Prostate gland (tissue), 2 donors: Measurements from ENCODE around the gene BZW2. TPM values are rescaled to one million over a fixed set of nuclear protein-coding genes. Genes with fewer than 3 reads are reported as not detected.
A peak's percentile ranks its signal among the peaks of the same experiment; 100 is the strongest.

Experiments used
- DNase-seq: peaks from one replicate; pipeline ENCODE4 v3.0.0-alpha.2; 2019; ENCODE audit warnings: low spot score
- H3K27ac ChIP-seq, 2 donors: fragments of 200-600 bp; sonication (generic); 2 replicates each; pipeline ENCODE4 v1.5.1; 2017 to 2019
- H3K27me3 ChIP-seq: fragments of 200-600 bp; sonication (generic); replicated peaks from 2 replicates; pipeline ENCODE4 v1.5.1; 2019; ENCODE audit not compliant: insufficient read depth
- H3K36me3 ChIP-seq, 2 donors: fragments of 200-600 bp; sonication (generic); 1 replicate in 1 of 2; 2 replicates in 1 of 2; pipeline versions ENCODE4 v1.5.1 to v1.8.1; 2017 to 2019
- H3K4me1 ChIP-seq: fragments of 200-600 bp; sonication (generic); replicated peaks from 2 replicates; pipeline ENCODE4 v1.5.1; 2019
- H3K4me3 ChIP-seq, 2 donors: fragments of 200-600 bp; sonication (generic); 2 replicates each; pipeline ENCODE4 v1.5.1; 2017 to 2019
- H3K9me3 ChIP-seq: fragments of 200-600 bp; sonication (generic); 2 replicates; pipeline ENCODE4 v1.5.1; 2017
- CTCF ChIP-seq, 4 experiments: fragments of 200-600 bp in 2 of 4; fragments of 450-650 bp in 2 of 4; sonication (generic) in 2 of 4; IDR thresholded peaks; 1 replicate in 3 of 4; 2 replicates in 1 of 4; pipeline ENCODE4 v1.5.1; 2016 to 2019; ENCODE audit warnings: antibody characterized with exemption in 4 of 4, mild to moderate bottlenecking in 2 of 4, moderate library complexity in 2 of 4
- POLR2A ChIP-seq: fragments of 450-650 bp; IDR thresholded peaks from one replicate; pipeline ENCODE4 v1.6.1; 2016; ENCODE audit warnings: antibody characterized with exemption, mild to moderate bottlenecking
- POLR2AphosphoS5 ChIP-seq: sonication (generic); formaldehyde crosslinking; IDR thresholded peaks from one replicate; pipeline ENCODE4 v1.6.1; 2017; ENCODE audit warnings: antibody characterized with exemption
- WGBS: methylation state at CpG from one replicate; pipeline ENCODE4 v1.1.5; 2018; 5-methylcytosine and 5-hydroxymethylcytosine counted together
- intact Hi-C: fragments of 100-400 bp; cut with DNase I; formaldehyde crosslinking; loops from one replicate; pipeline ENCODE4 v1.14.2; 2022
- total RNA-seq, 2 donors: library from RNA; depleted of rRNA; stranded (reverse); fragments of >200 nt; gene quantifications; one replicate each; pipeline ENCODE4 v1.1.0, GENCODE V29; 2016

The BZW2 gene
- total RNA-seq, 2 donors from 2014 or later: 31.0 to 33.5 TPM

GRCh38 chr7:16741676-16742075 lies 95.7 kb downstream of the BZW2 start:
- TF ChIP-seq POLR2AphosphoS5 (no peak), POLR2A (no peak), CTCF (IDR thresholded peaks at IDR 0.05) (no peak)
- Histone ChIP-seq H3K36me3 (no peaks in the 10 kb centered on the region), H3K4me3 (no peak overlapping the region), H3K4me1 (no peaks in the 10 kb centered on the region), H3K27me3 (no peaks in the 10 kb centered on the region), H3K9me3 (no peaks in the 10 kb centered on the region), H3K27ac (no peak overlapping the region)
- intact Hi-C loops: loop anchor here (2.0 kb wide), 1 partner anchor 95 kb away; the partner anchor contains the start of gene BZW2
- WGBS: 93% methylated on average over 1 of the region's 1 CpG
- no peak for DNase-seq

GRCh38 chr7:16742547-16742946 lies 96.6 kb downstream of the BZW2 start:
- over 99% methylated on average over 3 of the region's 3 CpGs for WGBS
- Histone ChIP-seq H3K27me3 (no peaks in the 10 kb centered on the region), H3K27ac (no peak overlapping the region), H3K4me3 (no peak overlapping the region), H3K4me1 (no peaks in the 10 kb centered on the region), H3K36me3 (no peaks in the 10 kb centered on the region), H3K9me3 (no peaks in the 10 kb centered on the region)
- no peak for TF ChIP-seq POLR2A
- no peak for TF ChIP-seq POLR2AphosphoS5
- no peak for TF ChIP-seq CTCF (IDR thresholded peaks at IDR 0.05)
- no peak for DNase-seq
- intact Hi-C loops: loop anchor here (2.0 kb wide), 1 partner anchor 96 kb away; the partner anchor contains the start of gene BZW2

GRCh38 chr7:16743236-16743635 lies 97.3 kb downstream of the BZW2 start:
- Histone ChIP-seq H3K4me1 (no peaks in the 10 kb centered on the region), H3K27me3 (no peaks in the 10 kb centered on the region), H3K36me3 (no peaks in the 10 kb centered on the region), H3K4me3 (no peak overlapping the region), H3K27ac (peak overlapping the region in 1 of 2 donors; percentile 5), H3K9me3 (no peaks in the 10 kb centered on the region)
- TF ChIP-seq CTCF (IDR thresholded peaks at IDR 0.05) (no peak), POLR2A (no peak), POLR2AphosphoS5 (peak; percentile 16)
- intact Hi-C loops: loop anchor here (2.0 kb wide), 1 partner anchor 96 kb away; the partner anchor contains the start of gene BZW2
- 26% methylated on average over 4 of the region's 4 CpGs for WGBS
- no peak for DNase-seq

- no peak for DNase-seq
- intact Hi-C loops: no loop called here
- Histone ChIP-seq H3K4me1 (no peaks in the 10 kb centered on the region), H3K4me3 (no peak overlapping the region), H3K27me3 (no peaks in the 10 kb centered on the region), H3K36me3 (no peaks in the 10 kb centered on the region), H3K27ac (no peak overlapping the region), H3K9me3 (no peaks in the 10 kb centered on the region)
- WGBS: 32% methylated on average over 6 of the region's 6 CpGs
- TF ChIP-seq CTCF (IDR thresholded peaks at IDR 0.05): no peak
- TF ChIP-seq POLR2A: no peak
- no peak for TF ChIP-seq POLR2AphosphoS5
Observed at GRCh38 chr7:16744518-16745250, 98.7 kb downstream of the BZW2 start.

GRCh38 chr7:16745645-16746044 lies 99.7 kb downstream of the BZW2 start:
- no peak overlapping the region for H3K4me3 ChIP-seq
- no peaks in the 10 kb centered on the region for H3K9me3 ChIP-seq
- TF ChIP-seq POLR2AphosphoS5 (no peak), CTCF (IDR thresholded peaks at IDR 0.05) (no peak), POLR2A (no peak)
- intact Hi-C loops: no loop called here
- H3K27ac ChIP-seq: no peak overlapping the region
- 67% methylated on average over 2 of the region's 2 CpGs for WGBS
- no peak for DNase-seq
- no peaks in the 10 kb centered on the region for H3K36me3 ChIP-seq
- H3K27me3 ChIP-seq: no peaks in the 10 kb centered on the region
- no peaks in the 10 kb centered on the region for H3K4me1 ChIP-seq
